ENCODE data around the gene NKD1. TPM values are rescaled to one million over a fixed set of nuclear protein-coding genes. Genes with fewer than 3 reads are reported as not detected.

The NKD1 gene
- total RNA-seq, 1 donor from 2014 or later, result under 0.01 TPM

DNA sequence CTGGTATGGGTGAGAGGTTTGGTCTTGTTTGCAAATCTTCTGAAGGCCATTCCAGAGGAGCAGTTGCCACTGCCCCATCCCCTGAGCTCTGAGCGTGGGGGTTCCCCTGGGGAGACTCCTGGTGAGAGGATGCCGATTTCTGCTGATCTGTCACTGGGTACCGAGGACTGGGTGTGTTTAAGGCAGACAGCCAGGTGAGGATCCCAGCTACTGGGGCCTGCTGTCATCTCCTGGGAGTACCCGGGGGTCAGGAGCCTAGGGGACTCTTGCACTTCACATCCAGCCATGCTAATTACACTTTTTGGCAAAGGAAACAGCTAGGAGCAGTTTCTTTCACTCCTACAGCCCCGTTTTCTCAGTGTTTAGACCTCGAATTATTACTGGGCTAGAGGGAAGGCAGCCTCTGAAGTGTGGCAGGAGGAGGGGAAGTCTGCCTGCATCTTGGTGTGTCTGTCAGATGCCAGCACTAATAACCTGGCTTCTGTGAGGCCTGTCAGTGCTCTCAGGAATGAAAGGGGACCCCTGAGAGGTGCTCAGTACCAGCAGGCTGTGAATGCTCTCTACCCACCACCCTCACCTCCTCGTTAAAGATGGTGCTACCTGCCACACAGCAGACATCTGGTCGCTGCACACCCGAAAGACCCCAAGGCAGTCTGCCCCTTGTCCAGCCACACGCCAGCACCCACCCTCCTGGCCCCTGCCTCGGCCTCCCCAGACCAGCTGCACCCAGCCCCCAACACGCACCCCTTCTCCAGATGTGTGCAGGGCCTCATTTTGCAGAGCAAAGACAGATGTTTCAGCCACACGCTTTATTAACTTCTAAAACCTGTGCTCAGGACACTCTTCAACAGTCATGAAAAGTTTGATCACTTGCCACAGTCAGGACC, 89.8 kb downstream of the NKD1 start:
- TF ChIP-seq, protein P1, sequence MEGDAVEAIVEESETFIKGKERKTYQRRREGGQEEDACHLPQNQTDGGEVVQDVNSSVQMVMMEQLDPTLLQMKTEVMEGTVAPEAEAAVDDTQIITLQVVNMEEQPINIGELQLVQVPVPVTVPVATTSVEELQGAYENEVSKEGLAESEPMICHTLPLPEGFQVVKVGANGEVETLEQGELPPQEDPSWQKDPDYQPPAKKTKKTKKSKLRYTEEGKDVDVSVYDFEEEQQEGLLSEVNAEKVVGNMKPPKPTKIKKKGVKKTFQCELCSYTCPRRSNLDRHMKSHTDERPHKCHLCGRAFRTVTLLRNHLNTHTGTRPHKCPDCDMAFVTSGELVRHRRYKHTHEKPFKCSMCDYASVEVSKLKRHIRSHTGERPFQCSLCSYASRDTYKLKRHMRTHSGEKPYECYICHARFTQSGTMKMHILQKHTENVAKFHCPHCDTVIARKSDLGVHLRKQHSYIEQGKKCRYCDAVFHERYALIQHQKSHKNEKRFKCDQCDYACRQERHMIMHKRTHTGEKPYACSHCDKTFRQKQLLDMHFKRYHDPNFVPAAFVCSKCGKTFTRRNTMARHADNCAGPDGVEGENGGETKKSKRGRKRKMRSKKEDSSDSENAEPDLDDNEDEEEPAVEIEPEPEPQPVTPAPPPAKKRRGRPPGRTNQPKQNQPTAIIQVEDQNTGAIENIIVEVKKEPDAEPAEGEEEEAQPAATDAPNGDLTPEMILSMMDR (IDR thresholded peaks at IDR 0.05; ENCODE audit: insufficient read depth, low read length, severe bottlenecking), result no peak
- Histone ChIP-seq H3K27me3 (ENCODE audit: control insufficient read depth, insufficient read depth, low read length) (peaks cover 2% of the 10 kb centered on the region), H3K36me3 (ENCODE audit: control insufficient read depth, insufficient read depth, low read length) (no peaks in the 10 kb centered on the region), H3K4me3 (ENCODE audit: low read depth, low read length) (no peak overlapping the region)
- no peak for DNase-seq (ENCODE audit: low read depth)
- FAIRE-seq, result no peak

DNA sequence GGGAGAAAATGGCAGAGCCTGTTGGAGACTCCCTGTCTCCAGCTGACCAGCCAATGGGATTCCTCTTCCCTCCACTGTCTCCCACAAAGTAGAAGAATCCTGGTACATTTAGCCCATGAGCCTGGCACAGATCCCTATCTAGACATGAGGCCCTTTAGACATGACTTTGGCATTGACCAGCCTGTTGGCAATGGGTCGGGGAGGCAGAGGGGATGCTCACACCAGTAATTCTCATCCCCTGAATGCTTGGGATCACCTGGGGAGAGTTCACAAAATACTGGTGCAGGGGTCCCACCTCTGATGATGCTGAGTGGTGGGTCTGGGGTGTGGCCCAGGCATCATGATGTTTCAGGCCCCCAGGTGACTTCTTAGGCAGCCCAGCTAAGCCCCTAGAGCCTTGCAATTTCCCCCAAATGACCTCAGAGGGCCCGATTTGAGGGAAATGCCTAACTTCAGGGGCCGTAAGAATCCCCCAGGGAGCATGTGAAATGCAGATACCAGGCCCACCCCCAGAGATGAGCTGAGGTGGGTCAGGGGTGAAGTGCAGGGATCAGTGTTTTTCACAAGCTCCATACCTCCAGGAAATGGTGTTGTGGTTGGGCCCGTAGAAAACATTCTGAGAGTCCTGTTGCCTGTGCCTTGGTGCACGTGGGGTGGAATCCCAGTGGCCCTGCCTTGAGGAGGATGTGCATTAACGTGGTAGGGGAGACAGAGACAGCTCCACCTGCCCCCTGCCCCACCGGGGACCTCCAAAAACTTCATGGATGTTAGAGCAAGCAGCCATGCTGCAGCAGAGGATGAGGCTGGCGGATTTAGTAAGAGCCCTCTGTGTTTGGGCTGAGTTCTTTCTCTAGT, 90.8 kb downstream of the NKD1 start:
- peaks cover 2% of the 10 kb centered on the region for H3K27me3 ChIP-seq (ENCODE audit: control insufficient read depth, insufficient read depth, low read length)
- no peaks in the 10 kb centered on the region for H3K36me3 ChIP-seq (ENCODE audit: control insufficient read depth, insufficient read depth, low read length)
- FAIRE-seq, result no peak
- H3K4me3 ChIP-seq (ENCODE audit: low read depth, low read length), result no peak overlapping the region
- no peak for DNase-seq (ENCODE audit: low read depth)
- TF ChIP-seq, protein P1 (IDR thresholded peaks at IDR 0.05; ENCODE audit: insufficient read depth, low read length, severe bottlenecking), result no peak

DNA sequence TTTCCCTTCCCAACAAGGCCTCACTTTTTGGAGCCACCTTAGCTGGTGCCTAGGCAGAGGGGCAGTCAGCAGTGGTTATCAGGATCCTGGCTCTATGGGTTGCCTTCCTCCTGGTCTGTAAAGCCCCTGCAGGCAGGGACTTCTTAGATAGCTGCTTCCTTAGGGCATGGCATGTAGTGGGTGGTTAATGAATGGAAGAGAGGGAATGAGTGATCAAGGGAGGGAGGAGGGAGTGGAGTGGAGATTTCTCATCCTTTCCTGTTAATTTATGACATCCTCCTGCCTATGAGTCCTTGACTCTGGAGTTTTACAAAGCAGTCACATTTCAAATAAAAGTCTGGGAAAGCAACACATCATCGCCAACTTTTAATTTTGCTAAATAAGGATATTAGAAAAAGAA, 92.2 kb downstream of the NKD1 start:
- no peak for FAIRE-seq
- DNase-seq (ENCODE audit: low read depth), result no peak
- Histone ChIP-seq H3K27me3 (ENCODE audit: control insufficient read depth, insufficient read depth, low read length) (peaks cover 2% of the 10 kb centered on the region), H3K36me3 (ENCODE audit: control insufficient read depth, insufficient read depth, low read length) (no peaks in the 10 kb centered on the region), H3K4me3 (ENCODE audit: low read depth, low read length) (no peak overlapping the region)
- TF ChIP-seq, protein P1 (IDR thresholded peaks at IDR 0.05; ENCODE audit: insufficient read depth, low read length, severe bottlenecking), result no peak

DNA sequence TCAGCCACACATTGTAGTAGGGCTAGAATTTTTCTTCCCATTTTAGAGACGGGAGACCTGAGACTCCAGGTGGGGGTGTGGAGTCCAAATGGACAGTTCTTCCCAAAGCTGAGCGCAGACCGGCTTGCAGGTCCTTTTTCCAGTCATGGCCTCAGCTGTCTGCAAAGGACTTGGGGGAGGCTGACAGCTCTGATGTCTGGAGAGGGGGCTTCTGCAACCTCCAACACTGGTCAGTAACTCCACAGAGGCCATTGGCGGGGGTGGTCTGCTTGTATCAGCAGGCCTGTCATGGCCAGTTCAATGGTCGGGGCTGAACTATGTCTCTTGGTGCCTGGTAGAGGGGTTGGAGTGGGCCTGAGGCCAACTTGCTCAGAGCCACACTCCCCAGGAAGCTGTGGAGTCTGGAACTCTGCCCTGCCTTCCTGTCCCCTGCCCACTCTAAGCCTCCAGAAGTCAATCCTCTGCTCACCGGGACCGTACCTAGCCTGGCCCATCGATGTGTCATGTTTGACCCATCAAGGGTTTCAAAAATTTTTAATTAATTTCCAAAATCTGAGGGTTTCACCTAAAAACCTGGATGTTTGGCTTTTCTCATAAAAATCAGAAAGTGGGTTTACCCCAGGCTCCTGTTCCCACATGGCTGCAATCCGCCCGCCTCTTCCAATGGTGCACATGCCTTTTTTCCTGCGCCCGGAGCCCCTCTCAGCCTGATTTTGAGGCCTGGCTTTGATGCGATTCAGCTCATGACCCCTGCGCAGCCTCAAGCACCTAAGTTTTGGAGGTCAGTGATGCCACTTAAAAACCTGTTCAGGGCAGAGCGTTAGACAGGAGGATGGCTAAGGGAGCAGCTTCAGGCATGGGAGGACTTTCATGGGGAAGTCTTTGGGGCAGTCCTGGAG, 93.0 kb downstream of the NKD1 start:
- no peak for DNase-seq (ENCODE audit: low read depth)
- no peak for FAIRE-seq
- TF ChIP-seq, protein P1 (IDR thresholded peaks at IDR 0.05; ENCODE audit: insufficient read depth, low read length, severe bottlenecking), result no peak
- Histone ChIP-seq H3K36me3 (ENCODE audit: control insufficient read depth, insufficient read depth, low read length) (no peaks in the 10 kb centered on the region), H3K4me3 (ENCODE audit: low read depth, low read length) (no peak overlapping the region), H3K27me3 (ENCODE audit: control insufficient read depth, insufficient read depth, low read length) (peaks cover 3% of the 10 kb centered on the region)

DNA sequence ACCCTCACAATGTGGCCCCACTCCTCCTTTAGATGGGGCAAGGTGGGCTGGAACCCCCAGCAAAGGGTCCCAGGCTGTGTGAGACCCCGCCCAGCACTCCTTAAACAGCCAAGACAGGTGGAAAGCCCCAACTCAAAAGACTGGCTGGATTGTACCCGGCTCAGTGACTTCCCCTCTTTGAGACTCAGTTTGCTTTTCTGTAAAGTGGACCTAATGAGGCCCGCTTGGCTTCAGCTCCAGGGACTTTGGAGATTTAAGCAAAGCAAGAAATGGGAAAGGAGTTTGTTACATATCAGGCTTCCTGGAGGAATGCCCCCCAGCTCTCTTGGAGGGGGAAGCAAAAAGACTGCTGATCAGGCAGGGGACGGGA, 93.6 kb downstream of the NKD1 start:
- DNase-seq (ENCODE audit: low read depth), result no peak
- H3K27me3 ChIP-seq (ENCODE audit: control insufficient read depth, insufficient read depth, low read length), result peaks cover 3% of the 10 kb centered on the region
- H3K4me3 ChIP-seq (ENCODE audit: low read depth, low read length), result no peak overlapping the region
- FAIRE-seq, result no peak
- H3K36me3 ChIP-seq (ENCODE audit: control insufficient read depth, insufficient read depth, low read length), result no peaks in the 10 kb centered on the region
- TF ChIP-seq, protein P1 (IDR thresholded peaks at IDR 0.05; ENCODE audit: insufficient read depth, low read length, severe bottlenecking), result no peak

All from bronchial epithelial cell (primary cell).